ENCODE results near the gene KIFC1. TPM values are rescaled to one million over a fixed set of nuclear protein-coding genes. Genes with fewer than 3 reads are reported as not detected.

The KIFC1 gene
- total RNA-seq (2022; extraction: Qiagen RNA extraction): 42.3 to 45.8 TPM (median 44.0 TPM) in 5 replicates

GRCh38 chr6:33391278-33391921 is at the start of gene KIFC1:
Gene KIFC1 (plus strand): TSS chr6:33391823. CDS start chr6:33391986, 163 bp downstream.

GRCh38 chr6:33410711-33411631 is 19.3 kb downstream of the KIFC1 start, which contains the start of gene PHF1:
Gene PHF1 (plus strand): TSS chr6:33411014. CDS start chr6:33412264, 1,250 bp downstream.

GRCh38 chr6:33417903-33418689 is 26.5 kb downstream of the KIFC1 start, which contains the start of gene CUTA:
Gene CUTA (minus strand): TSS chr6:33418107. CDS start chr6:33418000, 107 bp downstream.

GRCh38 chr6:33419580-33420490 is 28.2 kb downstream of the KIFC1 start, which contains the start of gene SYNGAP1:
Gene SYNGAP1 (plus strand): TSS chr6:33420065. CDS start chr6:33420265, 200 bp downstream.

GRCh38 chr6:33454009-33454946 is 62.7 kb downstream of the KIFC1 start, which contains the start of gene ZBTB9:
Gene ZBTB9 (plus strand): TSS chr6:33454576. CDS start chr6:33455101, 525 bp downstream.

Other genes with a start within 250 kb of the KIFC1 start
- gene COL11A2, start 199.4 kb upstream of the KIFC1 start, total RNA-seq (2022; extraction: Qiagen RNA extraction): 0.52 to 0.93 TPM (median 0.73 TPM) in 5 replicates
- 18.4 to 21.6 TPM (median 20.6 TPM) in 5 replicates for gene RXRB, start 191.2 kb upstream of the KIFC1 start, total RNA-seq (2022; extraction: Qiagen RNA extraction)
- 98.2 to 128 TPM (median 107 TPM) in 5 replicates for gene SLC39A7, start 191.0 kb upstream of the KIFC1 start, total RNA-seq (2022; extraction: Qiagen RNA extraction)
- gene HSD17B8, start 187.2 kb upstream of the KIFC1 start, total RNA-seq (2022; extraction: Qiagen RNA extraction): 12.2 to 16.7 TPM (median 14.9 TPM) in 5 replicates
- gene RING1, start 183.3 kb upstream of the KIFC1 start, total RNA-seq (2022; extraction: Qiagen RNA extraction): 20.3 to 25.5 TPM (median 23.6 TPM) in 5 replicates
- 16.0 to 19.1 TPM (median 17.0 TPM) in 5 replicates for gene VPS52, start 119.9 kb upstream of the KIFC1 start, total RNA-seq (2022; extraction: Qiagen RNA extraction)
- gene RPS18, start 119.7 kb upstream of the KIFC1 start, total RNA-seq (2022; extraction: Qiagen RNA extraction): 2,510 to 2,725 TPM (median 2,552 TPM) in 5 replicates
- 0.56 to 1.2 TPM (median 0.95 TPM) in 5 replicates for gene B3GALT4, start 114.7 kb upstream of the KIFC1 start, total RNA-seq (2022; extraction: Qiagen RNA extraction)
- 48.8 to 53.2 TPM (median 50.6 TPM) in 5 replicates for gene WDR46, start 102.6 kb upstream of the KIFC1 start, total RNA-seq (2022; extraction: Qiagen RNA extraction)
- 95.0 to 118 TPM (median 104 TPM) in 5 replicates for gene PFDN6, start 102.2 kb upstream of the KIFC1 start, total RNA-seq (2022; extraction: Qiagen RNA extraction)
- gene RGL2, start 92.9 kb upstream of the KIFC1 start, total RNA-seq (2022; extraction: Qiagen RNA extraction): 11.7 to 14.0 TPM (median 13.1 TPM) in 5 replicates
- 35.1 to 42.4 TPM (median 36.9 TPM) in 5 replicates for gene TAPBP, start 77.7 kb upstream of the KIFC1 start, total RNA-seq (2022; extraction: Qiagen RNA extraction)
- gene ZBTB22, start 74.1 kb upstream of the KIFC1 start, total RNA-seq (2022; extraction: Qiagen RNA extraction): 2.4 to 3.4 TPM (median 3.3 TPM) in 5 replicates
- gene DAXX, start 68.9 kb upstream of the KIFC1 start, total RNA-seq (2022; extraction: Qiagen RNA extraction): 34.5 to 41.5 TPM (median 34.7 TPM) in 5 replicates
- 14.2 to 18.0 TPM (median 15.3 TPM) in 5 replicates for gene PHF1, start 19.2 kb downstream of the KIFC1 start, total RNA-seq (2022; extraction: Qiagen RNA extraction)
- 167 to 226 TPM (median 199 TPM) in 5 replicates for gene CUTA, start 26.3 kb downstream of the KIFC1 start, total RNA-seq (2022; extraction: Qiagen RNA extraction)
- gene SYNGAP1, start 28.2 kb downstream of the KIFC1 start, total RNA-seq (2022; extraction: Qiagen RNA extraction): 3.1 to 4.8 TPM (median 4.4 TPM) in 5 replicates
- gene ZBTB9, start 62.8 kb downstream of the KIFC1 start, total RNA-seq (2022; extraction: Qiagen RNA extraction): 9.9 to 12.3 TPM (median 11.7 TPM) in 5 replicates
- gene BAK1, start 188.5 kb downstream of the KIFC1 start, total RNA-seq (2022; extraction: Qiagen RNA extraction): 42.5 to 46.9 TPM (median 43.4 TPM) in 5 replicates
- 35.4 to 50.3 TPM (median 48.0 TPM) in 5 replicates for gene ITPR3, start 229.5 kb downstream of the KIFC1 start, total RNA-seq (2022; extraction: Qiagen RNA extraction)

Data from A549 treated with Hydrocortisone at 1 μM for 4 hours (cell line).